HG03095 (cell line): Measurements from ENCODE around the gene SNPH.
"Not testable (repeated sequence)": the region's sequence is repeated elsewhere in the genome, so short reads cannot be mapped to it uniquely, and the experiment has no call there.

Experiments
- ATAC-seq: cut with Tn5 transposase; IDR thresholded peaks from one replicate; pipeline ENCODE4 v1.9.1; 2021; ENCODE audit warnings: moderate library complexity; ENCODE audit not compliant: unreplicated experiment

The SNPH gene

GRCh38 chr20:1266167-1266973, at the start of gene SNPH:
Gene SNPH (plus strand): TSS chr20:1266294. CDS start chr20:1296240, 29,946 bp downstream.
- no peak for ATAC-seq

DNA sequence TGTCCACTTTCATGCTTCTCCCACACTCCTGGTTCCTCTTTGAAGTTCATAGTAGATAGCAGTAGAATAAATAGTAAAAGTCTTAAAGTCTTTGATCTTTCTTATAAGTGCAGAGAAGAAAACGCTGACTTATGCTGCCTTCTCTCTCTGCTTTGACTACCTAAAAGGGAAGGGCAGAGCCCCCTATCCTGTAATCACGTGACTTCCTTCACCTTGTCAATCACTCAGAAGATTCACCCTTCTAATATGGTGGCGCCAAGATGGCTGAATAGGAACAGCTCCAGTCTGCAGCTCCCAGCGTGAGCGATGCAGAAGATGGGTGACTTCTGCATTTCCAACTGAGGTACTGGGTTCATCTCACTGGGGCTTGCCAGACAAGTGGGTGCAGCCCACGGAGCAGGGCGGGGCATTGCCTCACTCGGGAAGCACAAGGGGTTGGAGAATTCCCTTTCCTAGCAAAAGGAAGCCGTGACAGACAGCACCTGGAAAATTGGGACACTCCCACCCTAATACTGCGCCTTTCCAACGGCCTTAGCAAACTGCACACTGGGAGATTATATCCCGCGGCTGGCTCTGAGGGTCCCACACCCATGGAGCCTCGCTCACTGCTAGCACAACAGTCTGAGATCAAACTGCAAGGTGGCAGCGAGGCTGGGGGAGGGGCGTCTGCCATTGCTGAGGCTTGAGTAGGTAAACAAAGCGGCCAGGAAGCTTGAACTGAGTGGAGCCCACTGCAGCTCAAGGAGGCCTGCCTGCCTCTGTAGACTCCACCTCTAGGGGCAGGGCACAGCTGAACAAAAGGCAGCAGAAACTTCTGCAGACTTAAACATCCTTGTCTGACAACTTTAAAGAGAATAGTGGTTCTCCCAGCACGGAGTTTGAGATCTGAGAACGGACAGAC, 49.3 kb upstream of the SNPH start:
- not testable (repeated sequence) for ATAC-seq

- not testable (repeated sequence) for ATAC-seq
These were observed 43.3 kb upstream of the SNPH start for GRCh38 chr20:1222750-1223149.

DNA sequence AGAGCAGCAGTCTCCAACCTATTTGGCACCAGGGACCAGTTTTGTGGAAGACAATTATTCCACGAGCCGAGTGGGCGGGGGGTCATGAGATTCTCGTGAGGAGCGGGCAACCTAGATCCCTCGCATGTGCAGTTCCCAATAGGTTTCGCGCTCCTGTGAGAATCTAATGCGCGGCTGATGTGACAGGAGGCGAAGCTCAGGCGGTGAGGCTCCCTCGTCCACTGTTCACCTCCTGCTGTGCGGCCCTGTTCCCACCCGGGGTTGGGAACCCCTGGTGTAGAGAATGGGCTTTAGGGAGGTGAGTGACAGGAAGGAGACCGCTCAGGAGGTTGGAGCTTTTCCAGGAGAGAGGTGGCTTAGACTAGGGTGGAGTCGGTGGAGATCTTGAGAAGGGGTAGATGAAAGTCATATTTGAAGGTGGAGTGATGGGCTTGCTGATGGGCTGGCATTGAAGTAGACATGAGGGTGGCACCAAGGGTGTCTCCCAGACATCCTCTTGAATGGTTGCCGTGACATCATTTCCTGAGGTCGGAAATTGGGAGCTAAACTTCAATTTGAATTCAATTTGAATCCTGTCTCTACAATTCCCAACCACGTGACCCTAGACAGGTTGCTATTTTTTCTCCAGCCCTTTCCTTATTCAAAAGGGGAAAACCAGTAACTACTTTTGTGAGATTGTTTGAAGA, 41.7 kb upstream of the SNPH start:
- no peak for ATAC-seq

DNA sequence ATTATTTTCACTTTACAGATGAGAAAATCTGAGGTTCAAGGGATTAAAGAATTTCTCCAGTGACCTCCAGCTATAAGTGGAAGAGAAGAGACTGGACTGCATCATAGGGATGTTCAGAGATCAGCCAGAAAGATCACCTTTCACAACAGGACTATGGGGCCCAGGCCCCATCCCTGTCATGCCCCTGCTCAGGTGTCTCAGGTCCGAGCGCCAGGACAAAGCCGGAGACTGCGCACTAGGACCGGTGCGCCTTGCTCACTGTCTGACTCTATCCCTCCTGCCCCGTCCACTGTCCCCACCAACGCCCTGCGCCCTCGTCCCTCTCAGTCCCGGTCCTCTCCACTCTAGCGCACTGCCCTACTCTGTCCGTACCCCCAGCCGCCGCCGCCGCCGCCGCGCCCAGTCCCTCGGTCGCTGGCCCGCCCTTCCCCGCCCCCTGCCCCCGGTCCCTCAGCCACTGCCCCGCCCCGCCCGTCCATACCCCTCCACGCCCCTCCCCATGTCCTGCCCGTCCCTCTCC, 40.8 kb upstream of the SNPH start:
- no peak for ATAC-seq

DNA sequence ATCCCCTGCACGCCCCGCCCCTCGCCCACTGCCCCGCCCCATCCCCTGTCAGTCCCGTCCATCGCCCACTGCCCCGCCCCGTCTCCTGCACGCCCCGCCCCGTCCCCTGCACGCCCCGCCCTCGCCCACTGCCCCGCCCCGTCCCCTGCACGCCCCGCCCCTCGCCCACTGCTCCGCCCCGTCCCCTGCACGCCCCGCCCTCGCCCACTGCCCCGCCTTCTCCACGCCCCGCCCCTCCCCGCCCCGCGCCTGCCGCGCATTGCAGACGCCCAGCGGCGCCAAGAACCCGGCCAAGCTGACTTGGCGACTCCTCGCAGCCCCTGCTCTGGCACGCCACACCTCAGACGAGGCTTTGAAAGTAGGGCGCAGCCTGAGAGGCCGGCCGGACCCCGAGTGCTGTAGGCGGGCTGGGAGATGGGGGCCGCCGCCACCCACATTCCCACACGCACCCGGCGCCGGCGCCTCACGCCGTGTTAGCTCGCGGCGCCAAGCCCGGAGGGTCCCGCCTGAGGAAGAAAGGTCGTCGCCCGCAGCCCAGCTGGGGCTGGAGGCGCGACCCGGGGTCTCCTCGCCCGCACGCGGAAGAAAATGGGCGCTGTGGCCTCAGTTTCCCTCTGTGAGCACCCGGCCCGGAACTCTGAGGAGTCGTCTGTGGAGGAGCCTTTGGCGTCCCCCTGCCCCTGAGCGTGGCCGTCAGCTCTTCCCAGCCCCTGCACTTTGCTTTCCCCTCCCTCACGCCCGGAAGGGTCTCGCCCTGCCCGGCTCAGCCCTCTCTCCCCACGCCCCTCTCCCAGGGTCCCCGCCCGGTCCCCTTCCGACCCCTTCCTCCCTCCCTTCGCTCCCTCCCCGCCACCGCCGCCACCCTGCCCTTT, 40.1 kb upstream of the SNPH start, which contains the start of gene RAD21L1:
RAD21L1 (plus strand) TSS at position 262 of the 872 bp plus-strand sequence. CDS start 2,410 bp downstream, outside the sequence.
- no peak for ATAC-seq

GRCh38 chr20:1229541-1229940, 36.6 kb upstream of the SNPH start:
- no peak for ATAC-seq

DNA sequence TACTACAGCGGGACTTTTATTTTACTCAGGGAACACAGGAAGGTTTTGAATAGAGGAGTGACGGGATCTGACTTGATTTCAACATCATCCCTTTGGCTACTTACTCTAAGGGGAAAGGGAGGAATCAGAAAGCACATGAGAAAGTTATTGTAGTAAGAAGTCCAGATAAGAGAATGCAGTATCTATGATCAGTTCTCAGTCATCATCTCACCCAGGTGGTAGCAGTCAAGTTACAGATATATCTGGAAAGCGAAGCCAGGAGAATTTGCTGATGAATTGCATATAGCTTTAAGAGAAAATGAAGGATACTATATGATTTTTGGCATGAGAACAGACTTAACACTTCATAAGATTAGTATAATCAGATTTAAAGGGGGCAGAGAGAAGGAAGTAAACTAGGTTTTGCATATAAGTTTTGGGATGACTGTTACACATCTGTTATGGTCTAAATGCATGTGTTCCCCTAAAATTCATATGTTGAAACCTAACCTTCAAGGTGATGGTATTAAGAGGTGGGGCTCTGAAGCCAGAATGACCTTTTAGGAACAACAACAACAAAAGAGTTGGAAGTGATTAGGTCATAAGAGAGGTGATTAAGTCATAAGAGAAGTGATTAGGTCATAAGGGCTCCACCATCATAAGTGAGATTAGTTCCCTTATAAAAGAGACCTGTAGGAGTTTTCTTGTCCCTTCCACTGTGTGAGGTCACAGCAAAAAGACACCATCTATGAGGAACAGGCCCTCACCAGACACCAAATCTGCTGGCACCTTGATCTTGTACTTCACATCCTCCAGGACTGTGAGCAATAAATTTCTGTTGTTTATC, 33.6 kb upstream of the SNPH start:
- ATAC-seq: no peak

GRCh38 chr20:1240549-1240948, 25.5 kb upstream of the SNPH start:
- ATAC-seq: no peak

GRCh38 chr20:1241456-1241855, 24.6 kb upstream of the SNPH start:
- no peak for ATAC-seq

GRCh38 chr20:1242099-1242498, 24.0 kb upstream of the SNPH start:
- no peak for ATAC-seq

DNA sequence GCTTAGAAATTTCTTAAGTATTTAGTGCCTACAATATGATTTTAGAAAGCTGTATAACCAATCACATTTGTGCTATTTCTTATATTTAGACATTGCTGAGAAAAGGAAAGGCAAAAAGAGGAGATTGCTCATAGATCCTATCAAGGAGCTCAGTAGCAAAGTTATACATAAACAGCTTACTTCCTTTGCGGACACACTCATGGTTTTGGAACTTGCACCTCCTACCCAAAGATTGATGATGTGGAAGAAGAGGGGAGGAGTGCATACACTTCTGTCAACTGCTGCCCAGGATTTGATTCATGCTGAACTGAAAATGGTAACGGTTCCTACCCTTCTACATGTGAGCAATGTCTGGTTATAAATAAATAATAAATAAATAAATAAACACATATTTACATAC, 23.6 kb upstream of the SNPH start:
- no peak for ATAC-seq

DNA sequence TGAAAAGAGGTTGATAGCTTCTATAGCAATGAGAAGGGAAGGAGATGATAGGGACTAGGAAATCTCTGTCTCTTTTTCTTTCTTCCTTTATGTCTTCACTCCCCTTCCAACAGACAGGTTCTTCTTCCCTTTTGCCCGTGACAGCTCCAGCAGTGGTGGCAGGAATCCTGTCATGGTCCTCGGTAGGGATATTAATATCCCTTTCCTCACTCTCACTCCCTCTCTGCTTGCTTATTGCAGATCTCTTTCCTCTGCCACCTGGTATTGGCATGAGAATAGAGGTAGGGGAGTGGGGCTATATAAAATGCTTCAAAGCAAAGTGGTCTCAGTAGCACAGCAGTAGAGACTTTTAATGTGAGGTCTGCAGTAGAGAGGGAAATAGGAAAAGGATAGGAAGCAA, 20.5 kb upstream of the SNPH start:
- ATAC-seq: no peak

GRCh38 chr20:1247689-1248088, 18.4 kb upstream of the SNPH start:
- no peak for ATAC-seq

DNA sequence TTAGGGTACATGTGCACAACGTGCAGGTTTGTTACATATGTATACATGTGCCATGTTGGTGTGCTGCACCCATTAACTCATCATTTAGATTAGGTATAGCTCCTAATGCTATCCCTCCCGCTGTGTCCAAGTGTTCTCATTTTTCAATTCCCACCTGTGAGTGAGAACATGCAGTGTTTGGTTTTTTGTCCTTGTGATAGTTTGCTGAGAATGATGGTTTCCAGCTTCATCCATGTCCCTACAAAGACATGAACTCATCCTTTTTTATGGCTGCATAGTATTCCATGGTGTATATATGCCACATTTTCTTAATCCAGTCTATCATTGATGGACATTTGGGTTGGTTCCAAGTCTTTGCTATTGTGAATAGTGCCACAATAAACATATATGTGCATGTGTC, 15.8 kb upstream of the SNPH start:
- ATAC-seq: not testable (repeated sequence)

- ATAC-seq: no peak
These were observed 13.7 kb upstream of the SNPH start for GRCh38 chr20:1252416-1252815.

- ATAC-seq: no peak
These were observed 11.8 kb upstream of the SNPH start for GRCh38 chr20:1254254-1254653.

DNA sequence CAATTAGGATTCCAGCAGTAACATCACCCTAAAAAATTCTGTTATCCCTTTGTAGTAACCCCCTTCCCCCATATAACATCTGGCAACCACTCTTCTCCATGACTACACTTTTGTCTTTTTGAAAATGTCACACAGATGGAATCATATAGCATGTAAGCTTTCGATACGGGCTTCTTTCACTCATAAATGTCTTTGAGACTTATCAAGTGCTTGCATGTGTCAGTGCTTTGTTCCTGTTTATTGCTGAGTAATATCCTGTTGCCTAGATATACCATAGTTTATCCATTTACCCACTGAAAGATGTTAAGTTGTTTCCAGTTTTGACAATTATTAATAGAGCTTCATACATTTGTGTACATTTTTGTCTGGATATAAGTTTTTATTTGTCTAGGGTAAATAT, 10.4 kb upstream of the SNPH start:
- no peak for ATAC-seq

DNA sequence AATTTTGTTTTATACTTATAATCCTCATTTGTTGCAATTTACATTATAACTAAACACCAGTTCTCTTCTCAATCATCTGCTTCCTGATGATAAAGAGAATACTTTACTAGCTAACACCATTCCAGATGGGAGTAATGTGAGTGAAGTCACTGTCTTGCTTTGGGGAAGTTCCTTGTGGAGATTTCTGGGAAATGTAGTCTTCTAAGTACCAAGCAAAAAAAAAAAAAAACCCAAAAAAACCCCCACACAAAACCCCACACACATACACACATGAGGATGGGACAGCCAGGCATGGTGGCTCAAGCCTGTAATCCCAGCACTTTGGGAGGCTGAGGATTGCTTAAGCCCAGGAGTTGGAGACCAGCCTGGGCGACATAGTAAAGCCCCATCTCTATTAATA, 2.2 kb upstream of the SNPH start:
- ATAC-seq: no peak
